ENCODE results near the gene ITPR1.

DNA sequence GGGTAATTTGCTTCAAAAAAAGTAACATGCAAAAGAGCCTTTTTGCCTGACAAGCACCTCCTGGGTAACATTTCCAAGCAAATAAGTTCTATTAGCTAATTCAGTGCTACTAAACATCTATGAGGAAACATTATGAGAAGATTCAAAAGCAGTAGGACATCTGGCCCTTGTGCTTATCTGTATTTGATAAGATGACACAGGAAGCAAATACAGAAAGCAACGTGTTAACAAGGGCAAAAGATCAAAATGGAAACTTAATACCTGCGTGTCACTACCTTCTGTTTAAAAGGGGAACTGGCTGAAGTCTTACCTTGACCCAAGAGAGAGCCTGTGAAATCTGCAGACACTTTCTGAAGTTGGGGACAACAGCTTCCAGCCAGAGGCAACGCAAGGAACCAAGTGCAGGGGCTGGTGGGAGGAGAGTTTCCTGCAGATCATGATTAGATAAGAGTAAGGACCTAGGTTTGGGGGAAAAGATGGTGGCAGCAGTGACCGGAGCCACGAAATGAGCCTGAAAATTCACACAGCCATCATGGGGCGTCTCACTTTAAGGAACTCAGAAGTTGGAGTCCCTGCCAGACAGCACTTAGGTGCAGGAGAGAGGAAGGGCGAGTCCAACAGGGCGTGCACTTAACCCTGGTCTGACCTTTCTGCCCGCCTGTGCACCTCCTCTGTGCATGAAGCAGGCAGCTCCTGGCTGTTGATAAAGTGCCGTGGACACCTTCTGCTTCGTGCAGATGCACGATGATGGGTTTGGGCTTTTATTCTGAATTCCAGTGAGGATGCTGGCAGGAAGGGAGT is 332.5 kb downstream of the ITPR1 start:
- no peak for TF ChIP-seq SUZ12 (IDR thresholded peaks at IDR 0.05; ENCODE audit: extremely low read depth, insufficient read depth, insufficient read length)
- no peak for TF ChIP-seq YY1 (IDR thresholded peaks at IDR 0.05; ENCODE audit: insufficient read depth, insufficient read length)
- TF ChIP-seq ZNF274 (IDR thresholded peaks at IDR 0.05; ENCODE audit: low read depth, low read length) = no peak
